GM13977 (cell line): Measurements from ENCODE around the gene ANKRD40.
"Not testable (repeated sequence)": the region's sequence is repeated elsewhere in the genome, so short reads cannot be mapped to it uniquely, and the experiment has no call there.

Experiments used
- DNase-seq: peaks from one replicate; pipeline ENCODE4 v3.0.0; 2012; ENCODE audit warnings: low spot score
- in situ Hi-C: fragments of 300-500 bp; cut with MboI; formaldehyde crosslinking; loops from one replicate; pipeline ENCODE4 v1.12.0; 2022; ENCODE audit warnings: low sequenced_read_pairs, low pct_unique_long_range_greater_than_20kb, mixed read lengths, inconsistent platforms; ENCODE audit not compliant: unreplicated experiment
- TF ChIP-seq, protein P1 (sequence below): IDR thresholded peaks from 2 replicates; pipeline ENCODE4 v1.5.1; 2012; ENCODE audit warnings: mild to moderate bottlenecking, control low read depth; ENCODE audit not compliant: insufficient read depth; ENCODE audit errors: extremely low read depth, missing control alignments

Gene ANKRD40

DNA sequence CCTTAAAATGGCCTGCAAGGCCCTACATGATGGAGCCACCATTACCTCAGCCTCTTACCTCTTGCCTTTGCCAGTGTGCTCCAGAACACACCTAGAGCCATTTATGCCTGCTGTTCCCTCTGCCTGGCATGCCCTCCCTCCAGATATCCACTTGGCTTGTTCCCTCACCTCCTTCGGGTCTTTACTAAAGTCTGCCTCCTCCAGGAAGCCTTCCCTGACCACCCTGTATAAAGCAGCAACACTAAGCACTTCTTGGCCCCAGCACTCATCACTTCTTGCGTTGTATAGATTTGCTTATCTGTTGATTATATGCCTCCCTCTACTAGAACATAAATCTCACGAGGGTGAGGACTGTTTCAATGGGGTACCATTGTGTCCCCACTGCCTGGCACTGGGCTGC, 25.3 kb downstream of the ANKRD40 start:
- TF ChIP-seq, protein P1, sequence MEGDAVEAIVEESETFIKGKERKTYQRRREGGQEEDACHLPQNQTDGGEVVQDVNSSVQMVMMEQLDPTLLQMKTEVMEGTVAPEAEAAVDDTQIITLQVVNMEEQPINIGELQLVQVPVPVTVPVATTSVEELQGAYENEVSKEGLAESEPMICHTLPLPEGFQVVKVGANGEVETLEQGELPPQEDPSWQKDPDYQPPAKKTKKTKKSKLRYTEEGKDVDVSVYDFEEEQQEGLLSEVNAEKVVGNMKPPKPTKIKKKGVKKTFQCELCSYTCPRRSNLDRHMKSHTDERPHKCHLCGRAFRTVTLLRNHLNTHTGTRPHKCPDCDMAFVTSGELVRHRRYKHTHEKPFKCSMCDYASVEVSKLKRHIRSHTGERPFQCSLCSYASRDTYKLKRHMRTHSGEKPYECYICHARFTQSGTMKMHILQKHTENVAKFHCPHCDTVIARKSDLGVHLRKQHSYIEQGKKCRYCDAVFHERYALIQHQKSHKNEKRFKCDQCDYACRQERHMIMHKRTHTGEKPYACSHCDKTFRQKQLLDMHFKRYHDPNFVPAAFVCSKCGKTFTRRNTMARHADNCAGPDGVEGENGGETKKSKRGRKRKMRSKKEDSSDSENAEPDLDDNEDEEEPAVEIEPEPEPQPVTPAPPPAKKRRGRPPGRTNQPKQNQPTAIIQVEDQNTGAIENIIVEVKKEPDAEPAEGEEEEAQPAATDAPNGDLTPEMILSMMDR: no peak
- DNase-seq: no peak
- in situ Hi-C loops: no loop called here

DNA sequence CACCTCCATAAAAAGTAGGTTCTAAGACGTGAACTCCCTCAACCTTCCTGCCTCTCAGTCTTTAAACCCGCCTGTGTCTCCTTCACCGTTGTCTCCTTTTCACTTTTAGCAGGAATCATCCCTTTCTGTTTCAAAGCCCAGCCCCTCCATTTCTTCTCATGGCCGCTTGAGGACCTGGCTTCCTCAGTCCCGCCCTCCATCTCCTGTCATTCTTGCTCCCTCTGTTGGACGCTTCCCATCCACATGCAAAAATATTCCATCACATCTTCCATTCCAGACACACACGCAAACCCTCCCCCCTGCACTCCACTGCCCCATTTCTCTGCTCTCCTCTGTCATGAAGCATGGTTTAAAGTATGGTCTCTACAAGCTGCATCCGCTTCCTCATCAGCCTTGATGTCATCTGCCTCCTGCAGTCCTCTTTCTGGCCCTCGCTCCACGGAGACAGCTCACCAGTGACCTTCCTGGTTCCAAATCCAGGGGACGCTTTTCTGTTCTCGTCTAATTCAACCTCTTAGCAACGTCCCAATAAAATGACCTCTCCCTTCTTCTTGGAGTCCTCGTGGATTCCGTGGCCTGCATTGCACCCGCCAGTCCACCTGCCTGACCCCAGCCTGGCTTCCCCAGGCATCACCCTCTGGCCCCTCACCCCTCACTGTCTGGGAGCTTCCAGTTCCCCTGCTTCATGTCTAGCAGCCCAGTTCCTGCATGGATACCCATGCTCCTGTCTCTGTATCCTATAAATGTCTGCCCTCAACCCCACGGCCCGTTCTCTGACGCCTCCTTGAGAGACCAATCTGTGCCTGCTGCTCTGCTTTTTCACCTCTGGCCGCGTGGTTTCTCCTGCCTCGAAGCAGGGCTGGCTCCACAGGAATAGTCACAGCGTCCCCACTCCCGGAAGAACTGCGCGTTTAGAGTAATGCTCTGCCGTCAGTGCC, 26.2 kb downstream of the ANKRD40 start:
- TF ChIP-seq, protein P1: no peak
- DNase-seq: no peak
- in situ Hi-C loops: no loop called here

DNA sequence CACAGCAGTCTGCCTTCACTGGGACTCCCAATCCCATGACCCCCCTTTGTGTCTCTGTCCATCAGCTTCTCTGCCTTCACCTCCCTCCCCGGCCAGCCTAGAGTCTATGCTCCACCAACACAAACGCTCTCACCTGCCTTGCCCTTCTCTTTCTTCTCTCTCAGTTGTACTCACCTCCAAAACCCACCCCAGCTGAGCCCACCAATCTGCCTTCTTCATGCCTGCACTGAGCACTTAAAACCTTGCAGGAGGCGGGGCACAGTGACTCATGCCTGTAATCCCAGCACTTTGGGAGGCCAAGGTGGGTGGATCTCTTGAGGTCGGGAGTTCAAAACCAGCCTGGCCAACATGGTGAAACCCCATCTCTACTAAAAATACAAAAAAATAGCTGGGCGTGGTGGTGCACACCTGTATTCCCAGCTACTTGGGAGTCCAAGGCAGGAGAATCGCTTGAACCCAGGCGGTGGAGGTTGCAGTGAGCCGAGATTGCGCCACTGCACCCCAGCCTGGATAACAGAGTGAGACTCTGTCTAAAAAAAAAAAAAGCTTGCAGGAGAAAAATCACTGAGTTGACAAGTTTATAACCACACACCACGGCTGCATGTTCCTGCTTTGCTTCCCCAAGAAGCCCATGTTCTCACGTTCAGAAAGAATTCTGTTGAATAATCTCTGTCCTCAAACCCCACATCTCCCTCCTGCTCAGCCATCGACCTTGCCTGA, 27.0 kb downstream of the ANKRD40 start:
- DNase-seq, in situ Hi-C loops: not testable (repeated sequence)

DNA sequence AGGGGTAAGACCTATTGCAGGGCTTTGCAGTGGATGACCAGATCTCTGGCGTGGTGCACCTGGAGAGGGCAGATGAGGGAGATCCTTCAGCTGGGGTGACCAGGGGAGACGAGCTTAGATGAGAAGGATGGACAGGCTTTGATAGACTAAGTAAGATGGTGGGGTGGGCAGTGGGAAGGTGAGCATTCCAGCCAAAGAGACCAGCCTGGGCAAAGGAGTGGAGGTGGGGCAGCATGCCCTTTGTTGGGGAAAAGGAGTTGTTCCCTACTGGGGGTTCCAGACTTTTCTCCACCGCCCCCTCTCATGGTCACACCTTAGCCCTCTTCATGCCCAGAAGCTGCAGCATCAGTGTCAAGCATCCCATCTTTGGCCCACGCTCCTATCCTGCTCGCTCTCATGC, 27.6 kb downstream of the ANKRD40 start:
- TF ChIP-seq, protein P1: no peak
- no peak for DNase-seq
- in situ Hi-C loops: no loop called here

DNA sequence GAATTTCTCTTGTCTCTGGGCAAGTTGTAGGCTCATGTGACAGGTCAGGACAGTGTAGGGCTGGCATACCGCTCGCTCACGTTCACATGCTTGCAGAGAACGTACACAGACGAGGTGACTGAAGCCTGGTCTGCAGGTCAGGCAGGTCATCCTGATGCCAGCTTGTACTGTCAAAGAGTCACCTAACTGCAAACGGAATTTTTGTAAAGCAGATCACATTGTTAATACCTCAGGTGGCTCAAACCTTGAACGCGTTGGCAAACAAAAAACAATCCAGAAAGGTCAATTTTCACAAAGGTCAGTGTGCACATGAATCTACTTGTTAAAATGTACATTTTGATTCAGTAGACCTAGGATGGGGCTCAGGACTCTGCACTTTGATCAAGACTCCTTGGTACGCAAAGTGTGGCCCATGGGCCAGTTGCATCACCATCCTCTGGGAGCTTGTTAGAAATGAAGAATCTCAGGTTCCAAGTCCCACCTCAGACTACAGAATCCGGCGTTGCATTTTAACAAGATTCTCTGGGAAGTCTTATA, 28.6 kb downstream of the ANKRD40 start:
- in situ Hi-C loops: no loop called here
- TF ChIP-seq, protein P1: no peak
- DNase-seq: no peak

DNA sequence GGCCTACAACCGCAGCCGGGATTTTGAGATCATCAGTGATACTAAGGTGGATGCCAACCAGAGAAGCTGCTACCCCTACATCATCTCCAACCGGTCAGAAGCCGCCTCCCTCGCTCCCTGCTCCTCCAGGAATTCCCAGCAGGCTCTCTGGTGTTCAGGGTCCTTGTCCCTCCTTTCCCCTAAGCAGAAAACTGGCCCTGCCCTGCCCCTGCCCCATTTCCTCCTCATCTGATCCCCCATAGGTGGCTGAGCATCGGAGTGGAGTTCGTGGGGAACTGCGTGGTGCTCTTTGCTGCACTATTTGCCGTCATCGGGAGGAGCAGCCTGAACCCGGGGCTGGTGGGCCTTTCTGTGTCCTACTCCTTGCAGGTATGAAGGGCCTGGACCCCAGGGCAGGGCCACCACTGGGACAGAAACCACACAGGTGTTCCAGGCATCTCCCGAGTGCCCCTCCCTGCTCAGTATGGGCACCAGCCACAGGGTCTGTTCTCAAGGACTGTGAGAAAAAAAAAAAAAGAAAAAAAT, 29.8 kb downstream of the ANKRD40 start:
- TF ChIP-seq, protein P1: no peak
- in situ Hi-C loops: no loop called here
- no peak for DNase-seq
